ENCODE results near the gene FKBP2.

FKBP2 gene

GRCh38 chr11:64292460-64293254 lies 51.8 kb downstream of the FKBP2 start:
- DNase-seq (ENCODE audit: low read depth) = no peak
- H3K4me3 ChIP-seq (replicated peaks; ENCODE audit: low read depth, low read length) = no peak overlapping the region
- TF ChIP-seq CTCF (IDR thresholded peaks at IDR 0.05; ENCODE audit: low read length, missing control alignments) = no peak
